Omental fat pad (tissue), 4 donors: ENCODE data around the gene ITGA4. TPM values are rescaled to one million over a fixed set of nuclear protein-coding genes. Genes with fewer than 3 reads are reported as not detected.

Experiments used
- ATAC-seq: fragments of 150-250 bp; one replicate; pipeline ENCODE4 v1.9.1; 2016; ENCODE audit warnings: mild to moderate bottlenecking, moderate library complexity; ENCODE audit not compliant: low FRiP score
- DNase-seq: peaks from one replicate; pipeline ENCODE4 v3.0.0-alpha.2; 2019; ENCODE audit warnings: low spot score
- total RNA-seq, 4 donors: library from RNA; depleted of rRNA; stranded (reverse); fragments of >200 nt; gene quantifications; one replicate each; pipeline ENCODE4 v1.1.0, GENCODE V29; 2016
- TF ChIP-seq, protein P1 (sequence below), 3 donors: fragments of 450-650 bp; IDR thresholded peaks; one replicate each; pipeline ENCODE4 v1.5.1; 2016 to 2017; ENCODE audit warnings: antibody characterized with exemption in 3 of 3, mild to moderate bottlenecking in 3 of 3, moderate library complexity in 2 of 3

The ITGA4 gene
- total RNA-seq, 4 donors from 2014 or later = 5.6 to 25.6 (median 6.9) TPM

DNA sequence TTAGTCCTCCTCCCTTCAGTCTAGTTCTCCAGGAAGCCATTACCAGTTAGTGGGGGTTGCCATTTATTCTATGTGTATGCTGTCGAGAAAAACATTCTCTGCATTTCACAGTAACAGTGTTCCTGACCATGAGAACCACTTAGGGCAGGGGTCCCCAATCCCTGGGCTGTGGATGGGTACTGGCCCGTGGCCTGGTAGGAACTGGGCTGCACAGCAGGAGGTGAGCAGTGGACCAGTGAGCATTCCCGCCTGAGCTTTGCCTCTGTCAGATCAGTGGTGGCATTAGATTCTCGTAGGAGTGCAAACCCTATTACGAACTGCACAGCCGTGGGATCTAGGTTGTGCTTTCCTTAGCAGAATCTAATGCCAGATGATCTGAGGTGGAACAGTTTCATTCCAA is 15.8 kb downstream of the ITGA4 start:
- ATAC-seq (no peak), DNase-seq (no peak)
- TF ChIP-seq, protein P1, sequence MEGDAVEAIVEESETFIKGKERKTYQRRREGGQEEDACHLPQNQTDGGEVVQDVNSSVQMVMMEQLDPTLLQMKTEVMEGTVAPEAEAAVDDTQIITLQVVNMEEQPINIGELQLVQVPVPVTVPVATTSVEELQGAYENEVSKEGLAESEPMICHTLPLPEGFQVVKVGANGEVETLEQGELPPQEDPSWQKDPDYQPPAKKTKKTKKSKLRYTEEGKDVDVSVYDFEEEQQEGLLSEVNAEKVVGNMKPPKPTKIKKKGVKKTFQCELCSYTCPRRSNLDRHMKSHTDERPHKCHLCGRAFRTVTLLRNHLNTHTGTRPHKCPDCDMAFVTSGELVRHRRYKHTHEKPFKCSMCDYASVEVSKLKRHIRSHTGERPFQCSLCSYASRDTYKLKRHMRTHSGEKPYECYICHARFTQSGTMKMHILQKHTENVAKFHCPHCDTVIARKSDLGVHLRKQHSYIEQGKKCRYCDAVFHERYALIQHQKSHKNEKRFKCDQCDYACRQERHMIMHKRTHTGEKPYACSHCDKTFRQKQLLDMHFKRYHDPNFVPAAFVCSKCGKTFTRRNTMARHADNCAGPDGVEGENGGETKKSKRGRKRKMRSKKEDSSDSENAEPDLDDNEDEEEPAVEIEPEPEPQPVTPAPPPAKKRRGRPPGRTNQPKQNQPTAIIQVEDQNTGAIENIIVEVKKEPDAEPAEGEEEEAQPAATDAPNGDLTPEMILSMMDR (IDR thresholded peaks at IDR 0.05) = no peak

DNA sequence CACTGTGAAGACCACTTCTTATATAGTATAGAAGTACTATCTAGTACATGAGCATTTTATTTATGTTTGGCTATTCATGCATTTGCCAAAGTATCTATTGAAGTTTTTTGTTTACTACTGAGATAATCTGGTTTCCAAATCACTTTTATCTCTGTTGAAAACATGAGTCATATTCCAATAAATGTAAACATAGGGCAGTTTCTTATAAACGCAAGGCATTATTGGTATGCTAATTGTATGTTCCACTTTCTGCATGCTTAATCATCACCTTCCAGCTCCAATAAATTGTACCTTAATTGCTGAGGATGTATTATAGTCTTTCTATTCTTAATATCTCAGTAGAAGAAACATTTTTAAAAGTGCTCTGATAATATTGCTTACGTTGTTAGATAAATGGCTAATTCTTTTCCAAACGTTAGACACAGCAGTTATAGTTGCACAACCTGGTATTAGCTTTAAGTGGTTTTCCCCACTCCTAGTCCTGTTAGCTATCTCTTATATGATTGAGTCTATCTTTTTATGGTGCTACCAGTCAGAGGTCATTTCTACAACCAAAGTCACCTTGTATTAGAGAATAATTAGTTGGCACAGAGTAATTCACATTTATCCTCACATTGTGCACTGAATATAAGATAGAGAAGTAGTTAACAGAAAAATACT is 17.2 kb downstream of the ITGA4 start:
- DNase-seq (no peak), ATAC-seq (no peak)
- TF ChIP-seq, protein P1 (IDR thresholded peaks at IDR 0.05) = no peak

DNA sequence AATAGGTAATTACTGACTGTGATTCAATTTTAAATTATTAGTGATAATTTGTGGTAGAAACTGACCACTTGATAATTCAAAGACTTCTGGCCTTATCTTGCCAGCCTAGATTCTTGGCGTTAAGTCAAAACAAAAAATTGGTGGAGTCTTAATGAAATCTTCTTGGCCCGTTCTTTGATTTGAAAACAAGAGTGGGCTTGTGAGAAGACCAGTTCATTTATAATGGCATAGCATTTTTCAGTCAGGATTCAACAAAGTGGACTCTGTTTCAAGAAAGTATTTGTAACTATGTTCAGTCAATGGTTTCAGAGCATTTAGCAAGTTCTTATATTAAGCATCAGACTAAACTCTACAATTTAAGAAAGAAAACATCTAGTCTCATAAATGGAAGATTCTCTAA is 26.0 kb downstream of the ITGA4 start:
- ATAC-seq = no peak
- TF ChIP-seq, protein P1 (IDR thresholded peaks at IDR 0.05) = no peak
- DNase-seq = no peak

DNA sequence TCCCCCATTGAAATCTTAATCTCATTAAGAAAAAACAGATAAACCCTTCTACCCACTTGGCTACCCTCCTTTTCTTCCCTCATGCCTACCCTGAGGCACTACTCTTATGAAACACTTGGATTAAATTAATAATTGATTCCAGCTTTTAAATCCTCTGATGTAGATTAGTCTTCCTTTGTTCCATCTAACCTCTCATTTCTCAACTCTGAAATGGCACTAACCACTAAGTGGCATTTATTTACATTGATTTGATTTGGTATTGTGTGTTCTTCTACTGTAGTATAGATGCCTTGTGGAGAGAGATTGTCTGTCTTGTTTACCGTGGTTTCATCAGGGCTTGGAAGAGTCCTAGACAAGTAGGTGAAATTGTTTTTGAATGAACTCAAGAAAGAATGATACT is 26.7 kb downstream of the ITGA4 start:
- no peak for DNase-seq
- TF ChIP-seq, protein P1 (IDR thresholded peaks at IDR 0.05) = no peak
- no peak for ATAC-seq

DNA sequence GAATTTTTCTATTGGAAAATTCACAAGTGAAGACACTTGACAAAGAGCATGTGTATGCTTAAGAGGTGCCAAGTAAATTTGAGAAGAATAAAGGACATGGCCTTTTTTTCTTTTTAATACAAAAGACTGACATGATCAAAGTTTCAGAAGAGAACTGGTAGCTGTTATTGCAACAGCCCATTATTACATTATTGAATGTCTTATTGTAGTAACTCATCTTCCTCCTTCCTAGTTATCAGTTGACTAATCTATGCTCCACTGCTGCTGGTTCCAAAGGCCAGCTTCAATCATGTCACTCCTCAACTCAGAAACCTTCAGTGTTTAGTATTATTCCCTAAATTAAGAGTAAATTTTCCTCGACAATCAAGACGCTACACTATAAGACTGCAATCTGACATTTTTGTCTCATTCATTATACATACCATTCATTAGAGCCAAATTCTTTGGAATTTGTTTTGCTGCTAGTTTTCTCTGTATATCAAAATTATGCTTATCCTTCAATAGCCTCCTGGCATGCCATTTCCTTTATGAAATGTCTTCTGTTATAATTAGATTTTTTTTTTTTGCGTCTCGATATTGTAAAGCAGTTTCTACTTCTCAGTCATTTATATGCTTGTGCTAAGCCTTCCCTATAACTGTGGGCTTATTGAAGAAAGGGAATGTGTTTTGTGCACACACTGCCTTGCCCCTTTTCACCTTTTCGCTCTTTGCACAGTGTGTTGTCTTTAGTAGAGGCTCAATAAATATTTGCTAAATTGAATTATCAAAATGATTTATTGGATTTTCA is 27.9 kb downstream of the ITGA4 start:
- TF ChIP-seq, protein P1 (IDR thresholded peaks at IDR 0.05) = no peak
- DNase-seq (no peak), ATAC-seq (no peak)

DNA sequence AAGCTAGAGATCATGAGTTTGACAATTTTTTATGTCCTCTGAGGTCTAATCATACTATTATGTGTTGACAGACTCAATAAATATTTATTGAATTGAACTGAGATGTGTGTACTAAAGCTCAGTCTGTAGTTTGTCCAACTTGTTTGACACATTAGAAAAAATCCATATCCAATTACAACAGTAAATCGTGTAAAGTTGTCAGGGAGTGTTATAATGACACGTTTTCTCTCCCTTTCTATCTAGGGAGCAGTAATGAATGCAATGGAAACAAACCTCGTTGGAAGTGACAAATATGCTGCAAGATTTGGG is 28.4 kb downstream of the ITGA4 start:
- TF ChIP-seq, protein P1 (IDR thresholded peaks at IDR 0.05) = no peak
- ATAC-seq (no peak), DNase-seq (no peak)

DNA sequence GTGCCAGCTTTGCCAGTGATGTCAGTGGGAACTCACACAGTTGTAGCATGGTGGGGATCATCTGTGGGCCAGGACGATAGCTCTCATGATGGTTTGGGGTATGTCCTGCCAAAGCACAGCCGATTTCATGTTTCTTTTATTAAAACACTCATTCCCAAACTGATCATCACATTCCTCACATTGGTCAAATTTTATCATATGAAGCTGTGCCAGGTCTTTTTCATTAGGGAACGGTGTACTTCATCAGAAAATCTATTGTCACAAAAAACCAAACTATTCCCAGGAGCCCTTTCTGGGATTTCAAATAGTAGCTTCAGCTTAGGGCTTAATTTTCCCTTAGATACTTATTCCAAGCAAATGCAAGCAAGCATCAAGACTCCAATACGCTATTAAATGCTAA is 42.0 kb downstream of the ITGA4 start:
- TF ChIP-seq, protein P1 (IDR thresholded peaks at IDR 0.05) = no peak
- no peak for ATAC-seq

More for the DNA sequence above, 42.0 kb downstream of the ITGA4 start:
- no peak for DNase-seq
